T-helper 1 cell (primary cell): Measurements from ENCODE around the gene AMN1.
"Not testable (repeated sequence)": the region's sequence is repeated elsewhere in the genome, so short reads cannot be mapped to it uniquely, and the experiment has no call there.

ENCODE experiments used
- DNase-seq, 5 donors: peaks; one replicate each; pipeline ENCODE4 v3.0.0-alpha.2; 2012 to 2020

The AMN1 gene

GRCh38 chr12:31732926-31733548 lies 4.2 kb upstream of the AMN1 start:
- peak in 1 of 5 donors; percentile 58 for DNase-seq

- not testable (repeated sequence) for DNase-seq
These were observed 2.4 kb upstream of the AMN1 start for GRCh38 chr12:31731203-31731602.

GRCh38 chr12:31729705-31730104 lies 884 bp upstream of the AMN1 start:
- no peak for DNase-seq

- peak in 1 of 5 donors; percentile 21 for DNase-seq
These were observed 418 bp downstream of the AMN1 start for GRCh38 chr12:31728289-31728916.

GRCh38 chr12:31727192-31727591 lies 1.6 kb downstream of the AMN1 start:
- DNase-seq = no peak

GRCh38 chr12:31726575-31726974 lies 2.2 kb downstream of the AMN1 start:
- no peak for DNase-seq

- DNase-seq = no peak
These were observed 4.3 kb downstream of the AMN1 start for GRCh38 chr12:31724557-31724956.

- no peak for DNase-seq
These were observed 6.2 kb downstream of the AMN1 start for GRCh38 chr12:31722580-31722979.

- DNase-seq = not testable (repeated sequence)
These were observed 10.2 kb downstream of the AMN1 start for GRCh38 chr12:31718542-31719198.

- DNase-seq = not testable (repeated sequence)
These were observed 11.8 kb downstream of the AMN1 start for GRCh38 chr12:31716998-31717397.

- DNase-seq = no peak
These were observed 13.5 kb downstream of the AMN1 start for GRCh38 chr12:31715283-31715825.

GRCh38 chr12:31714406-31715271 lies 14.2 kb downstream of the AMN1 start:
- DNase-seq = no peak

- DNase-seq = no peak
These were observed 15.9 kb downstream of the AMN1 start for GRCh38 chr12:31712877-31713276.

GRCh38 chr12:31710021-31710818 lies 18.6 kb downstream of the AMN1 start:
- DNase-seq = no peak

- DNase-seq = not testable (repeated sequence)
These were observed 20.7 kb downstream of the AMN1 start for GRCh38 chr12:31708118-31708517.

GRCh38 chr12:31705621-31706020 lies 23.2 kb downstream of the AMN1 start:
- no peak for DNase-seq

- DNase-seq = no peak
These were observed 26.8 kb downstream of the AMN1 start for GRCh38 chr12:31702047-31702446.

- not testable (repeated sequence) for DNase-seq
These were observed 38.9 kb downstream of the AMN1 start for GRCh38 chr12:31689921-31690320.

- no peak for DNase-seq
These were observed 41.7 kb downstream of the AMN1 start for GRCh38 chr12:31687101-31687527.

GRCh38 chr12:31685801-31686200 lies 43.0 kb downstream of the AMN1 start:
- DNase-seq = no peak

- DNase-seq = peak; percentile 36 to 84 (median 53)
These were observed 46.5 kb downstream of the AMN1 start for GRCh38 chr12:31682136-31682962.
